GM12801 (cell line): ENCODE results near the gene ASB15.

Experiments used
- CTCF ChIP-seq: IDR thresholded peaks from one replicate; pipeline ENCODE4 v1.5.1; 2011; ENCODE audit warnings: control low read depth; ENCODE audit not compliant: insufficient read length; ENCODE audit errors: extremely low read depth

Gene ASB15

DNA sequence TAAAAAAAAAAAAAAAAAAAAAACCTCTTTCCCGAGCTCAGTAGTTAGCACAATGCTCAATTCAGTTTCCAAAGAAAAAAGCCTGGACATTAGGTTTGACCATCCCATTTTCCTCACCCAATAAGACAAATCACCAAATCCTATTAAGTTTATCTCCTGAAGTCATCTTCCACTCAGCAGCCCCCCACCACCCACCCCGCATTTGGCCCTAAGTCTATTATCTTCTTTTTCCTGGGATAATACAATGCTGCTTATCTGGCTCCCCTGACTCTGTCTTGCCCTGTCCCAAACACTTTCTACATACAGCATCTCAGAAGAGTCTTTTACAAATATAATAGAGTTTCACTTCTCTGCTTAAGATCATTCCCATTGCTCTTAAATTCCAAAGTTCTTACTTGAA lies 36.3 kb downstream of the ASB15 start:
- no peak for TF ChIP-seq CTCF

GRCh38 chr7:123639631-123640030 lies 38.0 kb downstream of the ASB15 start:
- TF ChIP-seq CTCF, result no peak

DNA sequence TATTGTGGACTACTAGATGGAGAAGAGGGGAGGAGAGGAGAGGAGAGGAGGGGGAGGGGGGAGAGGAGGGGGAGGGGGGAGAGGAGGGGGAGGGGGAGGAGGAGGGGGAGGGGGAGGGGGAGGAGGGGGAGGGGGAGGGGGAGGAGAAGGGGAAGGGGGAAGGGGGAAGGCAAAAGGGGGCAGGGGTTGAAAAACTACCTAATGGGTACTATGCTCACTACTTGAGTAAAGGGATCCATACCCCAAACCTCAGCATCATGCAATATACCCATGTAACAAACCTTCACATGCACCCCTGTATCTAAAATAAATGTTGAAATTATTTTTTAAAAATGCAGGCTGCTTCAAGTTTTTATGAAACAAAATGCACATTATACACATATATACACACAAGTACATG lies 39.0 kb downstream of the ASB15 start:
- TF ChIP-seq CTCF, result no peak

- no peak for TF ChIP-seq CTCF
These were observed 40.3 kb downstream of the ASB15 start for GRCh38 chr7:123641901-123642300.

- no peak for TF ChIP-seq CTCF
These were observed 42.1 kb downstream of the ASB15 start for GRCh38 chr7:123643495-123644441.

- no peak for TF ChIP-seq CTCF
These were observed 43.9 kb downstream of the ASB15 start for GRCh38 chr7:123645516-123645915.

GRCh38 chr7:123647106-123647730 lies 45.6 kb downstream of the ASB15 start:
- no peak for TF ChIP-seq CTCF
